Activated gamma-delta T cell (primary cell): ENCODE results near the gene STK39.

Experiments
- DNase-seq: peaks from one replicate; lab custom pipeline; 2025; lab: John Stamatoyannopoulos, UW

Gene STK39

DNA sequence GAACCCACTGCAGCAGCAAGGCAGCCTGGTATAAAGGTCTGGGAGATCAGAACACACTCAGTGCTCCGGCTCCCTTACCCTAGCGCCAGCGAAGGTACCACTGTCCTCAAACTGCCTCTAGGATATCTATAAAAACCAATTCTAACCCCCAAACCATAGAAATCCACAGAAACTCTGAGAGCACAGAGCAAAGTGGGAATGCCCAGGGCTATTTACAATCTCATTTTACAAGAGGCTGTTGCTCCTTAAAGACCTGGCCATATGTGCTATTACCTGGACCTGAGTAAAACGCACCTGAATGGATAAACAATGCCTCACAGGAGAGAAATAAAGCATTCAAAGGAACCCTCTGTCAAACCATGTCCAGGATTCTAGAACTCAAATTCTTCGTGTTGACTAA is 4.3 kb downstream of the STK39 start:
- DNase-seq, result no peak

GRCh38 chr2:168241746-168242145 is 5.6 kb downstream of the STK39 start:
- no peak for DNase-seq

DNA sequence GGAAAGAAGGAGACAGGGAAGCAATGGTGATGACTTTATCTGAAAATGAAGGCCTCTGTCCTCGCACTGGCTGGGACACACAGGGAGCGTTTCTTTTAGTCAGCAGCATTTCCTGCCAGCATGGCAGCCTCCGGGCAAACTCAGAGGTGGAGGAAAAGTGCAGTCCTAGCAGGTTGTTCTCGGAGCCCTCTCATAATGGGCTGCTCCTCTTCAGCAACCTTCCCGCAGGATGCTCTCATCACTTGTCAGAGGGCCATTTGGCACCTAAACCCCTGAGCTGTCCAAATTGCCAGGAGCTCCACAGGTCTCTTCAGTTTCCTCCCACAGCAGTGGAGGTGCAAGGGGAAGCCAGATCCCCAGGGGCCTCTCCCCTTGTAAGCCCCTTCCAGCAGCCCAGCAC is 6.2 kb downstream of the STK39 start:
- no peak for DNase-seq

DNA sequence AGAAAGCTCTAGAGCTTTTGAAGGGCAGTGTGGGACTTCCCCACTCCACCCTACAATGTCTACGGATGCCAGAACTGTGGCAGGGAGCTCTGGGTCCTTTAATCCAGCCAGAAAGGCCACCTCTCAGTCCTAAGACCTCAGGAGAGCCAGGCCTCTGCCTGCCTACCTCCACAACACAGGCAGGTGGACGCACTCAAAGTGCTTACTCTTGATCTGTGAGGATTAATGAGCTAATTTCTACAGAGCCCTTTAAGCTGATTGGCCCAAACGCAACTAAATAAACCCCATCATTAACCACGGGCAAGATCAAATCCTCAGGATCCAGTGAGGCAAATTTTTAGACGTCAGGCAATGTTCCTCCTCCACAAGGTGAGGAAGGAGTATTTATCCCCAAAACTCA is 8.1 kb downstream of the STK39 start:
- no peak for DNase-seq

- DNase-seq, result no peak
Observed at GRCh38 chr2:168237741-168238140, 9.7 kb downstream of the STK39 start.

- no peak for DNase-seq
Observed at GRCh38 chr2:168234407-168235085, 12.8 kb downstream of the STK39 start.

GRCh38 chr2:168233726-168234406 is 13.5 kb downstream of the STK39 start:
- no peak for DNase-seq

- DNase-seq, result no peak
Observed at GRCh38 chr2:168233166-168233565, 14.2 kb downstream of the STK39 start.

- DNase-seq, result no peak
Observed at GRCh38 chr2:168231609-168232241, 15.7 kb downstream of the STK39 start.

DNA sequence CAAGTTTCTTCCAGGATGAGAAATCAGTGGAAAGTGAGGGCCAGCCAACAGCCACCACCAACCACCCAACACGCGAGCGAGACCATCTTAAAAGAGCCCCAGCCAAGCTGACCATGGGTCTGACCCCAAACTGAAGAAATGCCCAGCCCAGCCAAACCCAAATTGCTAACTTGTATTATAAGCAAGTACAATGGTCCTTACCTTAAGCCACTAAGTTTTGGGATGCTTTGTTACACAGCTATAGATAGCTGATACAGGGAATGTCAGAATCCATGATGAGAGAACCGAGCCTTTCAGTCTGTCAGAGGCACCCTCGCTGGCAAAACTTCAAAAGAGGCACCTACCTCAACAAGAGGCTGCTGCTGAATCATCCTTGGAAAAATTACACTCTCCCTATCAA is 17.0 kb downstream of the STK39 start:
- DNase-seq, result no peak

DNA sequence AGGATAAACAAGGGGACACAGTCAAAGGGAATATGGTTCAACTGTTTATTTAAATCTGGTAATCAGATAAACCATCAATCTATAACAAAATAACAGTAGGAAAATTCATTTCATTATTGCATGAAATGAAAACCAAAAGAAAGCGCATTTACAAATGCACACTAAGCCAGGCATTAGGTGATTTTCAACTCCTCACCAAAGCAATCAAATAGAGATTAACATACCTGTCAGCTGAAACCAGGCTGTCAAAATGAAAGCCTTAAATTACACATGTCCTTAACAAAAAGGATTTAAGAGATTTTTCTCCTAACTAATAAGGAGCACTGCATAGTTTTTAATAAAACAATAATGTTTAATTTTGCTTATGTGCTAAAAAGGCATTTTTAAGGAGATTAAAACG is 23.0 kb downstream of the STK39 start:
- no peak for DNase-seq

DNA sequence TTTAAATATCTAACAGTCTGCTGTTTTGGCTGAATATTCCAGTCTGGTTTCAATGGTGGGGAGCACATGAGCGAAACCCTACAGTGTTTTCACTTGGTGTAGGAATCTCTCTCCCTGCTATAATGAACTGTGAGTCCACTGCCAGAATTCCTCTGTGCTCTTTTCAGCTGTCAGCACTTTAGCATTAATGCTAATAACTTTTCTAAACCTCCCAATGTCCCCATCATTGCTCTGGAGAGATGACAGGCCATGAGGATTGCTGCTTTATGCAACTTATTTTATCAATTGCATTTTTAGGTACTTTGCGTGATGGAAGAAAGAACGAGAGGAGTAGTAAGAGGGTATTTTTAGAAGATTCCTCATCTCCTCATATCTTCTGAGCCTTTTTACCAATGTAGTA is 25.3 kb downstream of the STK39 start:
- no peak for DNase-seq

- DNase-seq, result no peak
Observed at GRCh38 chr2:168220965-168221819, 26.2 kb downstream of the STK39 start.

- no peak for DNase-seq
Observed at GRCh38 chr2:168217920-168218319, 29.5 kb downstream of the STK39 start.

DNA sequence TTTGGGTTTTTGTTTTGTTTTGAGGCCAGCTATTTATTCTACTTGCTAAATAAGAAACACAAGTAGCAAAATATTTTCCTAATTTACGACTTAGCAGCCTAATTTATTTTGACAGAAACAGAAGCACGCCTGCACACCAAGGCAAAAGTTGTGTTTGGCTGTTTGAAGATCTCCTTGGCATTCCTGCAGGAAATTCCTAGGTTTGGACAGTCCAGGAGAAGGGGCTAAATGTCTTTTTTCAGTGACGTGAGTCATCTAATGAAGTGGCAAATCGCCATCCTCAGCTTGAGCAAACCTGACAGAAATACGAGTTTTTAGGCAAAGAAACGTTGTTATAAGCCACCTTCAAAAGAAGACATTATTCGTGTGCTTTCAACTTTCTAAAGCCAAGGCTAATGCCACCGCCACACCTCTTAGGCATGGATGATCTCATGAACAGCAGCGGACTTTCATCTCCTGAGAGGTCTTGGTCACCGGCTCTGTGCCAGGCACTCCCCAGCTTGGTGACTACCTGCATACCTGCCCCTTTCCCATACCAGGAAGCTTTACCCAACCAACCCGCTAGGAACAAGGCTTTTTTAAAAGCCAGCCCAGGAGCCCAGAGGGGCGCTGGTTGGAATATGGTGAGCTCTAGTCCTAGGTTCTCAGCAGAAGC is 30.9 kb downstream of the STK39 start:
- DNase-seq, result no peak

DNA sequence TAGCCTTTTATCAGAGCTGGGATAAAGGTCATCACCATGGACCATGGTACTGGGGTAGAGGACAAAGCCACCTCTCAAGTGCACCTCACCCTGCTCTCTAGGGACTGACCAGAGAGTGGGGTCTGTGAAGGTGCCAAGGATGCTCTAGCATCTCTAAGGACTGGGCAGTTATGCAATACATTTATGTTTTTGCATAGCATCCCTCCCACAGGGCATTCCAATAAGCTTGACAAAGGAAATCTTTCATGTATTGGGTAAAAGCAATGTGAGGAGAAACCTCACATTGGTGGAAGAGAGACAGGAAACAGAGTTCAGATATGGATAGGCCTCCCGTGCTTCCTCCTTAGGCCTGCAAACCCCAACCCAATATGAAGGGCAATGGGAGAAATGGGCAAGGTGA is 31.6 kb downstream of the STK39 start:
- no peak for DNase-seq

GRCh38 chr2:168212866-168213265 is 34.5 kb downstream of the STK39 start:
- DNase-seq, result no peak

GRCh38 chr2:168212167-168212566 is 35.2 kb downstream of the STK39 start:
- no peak for DNase-seq

- DNase-seq, result no peak
Observed at GRCh38 chr2:168211664-168212163, 35.7 kb downstream of the STK39 start.

GRCh38 chr2:168210895-168211570 is 36.4 kb downstream of the STK39 start:
- no peak for DNase-seq
